GM18502 (cell line): Measurements from ENCODE around the gene AGO3.
"Not testable (repeated sequence)": the region's sequence is repeated elsewhere in the genome, so short reads cannot be mapped to it uniquely, and the experiment has no call there.

ENCODE experiments used
- ATAC-seq: cut with Tn5 transposase; IDR thresholded peaks from one replicate; pipeline ENCODE4 v1.9.1; 2021; ENCODE audit warnings: mild to moderate bottlenecking; ENCODE audit not compliant: unreplicated experiment, poor library complexity

The AGO3 gene

GRCh38 chr1:35930593-35931445 lies at the start of gene AGO3:
TSS of gene AGO3 (plus strand) at chr1:35931105. CDS start at chr1:35931427, 322 bp downstream.
- peak; percentile 82 for ATAC-seq

- no peak for ATAC-seq
These were observed 49.0 kb upstream of the AGO3 start for GRCh38 chr1:35881850-35882273.

DNA sequence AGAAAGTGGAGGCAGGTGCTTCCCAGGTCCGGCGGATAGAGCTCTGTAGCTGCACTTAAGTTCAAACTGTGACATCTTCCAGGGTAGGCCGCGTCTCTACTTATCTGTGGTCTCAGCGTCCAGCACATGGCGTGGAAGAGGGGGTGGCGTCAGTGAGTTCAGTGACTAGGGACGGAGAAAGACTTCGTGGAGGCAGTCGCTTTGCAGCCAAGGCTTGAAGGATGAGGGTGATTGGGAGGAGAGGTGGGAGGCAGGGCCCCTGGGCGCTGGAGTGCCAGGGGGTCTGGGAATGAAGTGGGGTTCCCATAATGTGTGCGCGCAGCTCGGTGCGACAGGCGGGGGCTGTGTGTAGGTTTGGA lies 48.3 kb upstream of the AGO3 start:
- ATAC-seq, result no peak

GRCh38 chr1:35882945-35883634 lies 47.8 kb upstream of the AGO3 start, which contains the start of gene AGO1:
TSS of gene AGO1 (plus strand) at chr1:35883209. CDS start at chr1:35883422, 213 bp downstream.
- ATAC-seq, result peak; percentile 90

GRCh38 chr1:35883635-35884101 lies 47.2 kb upstream of the AGO3 start:
- ATAC-seq, result peak; percentile 29

GRCh38 chr1:35884934-35885333 lies 46.0 kb upstream of the AGO3 start:
- ATAC-seq, result no peak

DNA sequence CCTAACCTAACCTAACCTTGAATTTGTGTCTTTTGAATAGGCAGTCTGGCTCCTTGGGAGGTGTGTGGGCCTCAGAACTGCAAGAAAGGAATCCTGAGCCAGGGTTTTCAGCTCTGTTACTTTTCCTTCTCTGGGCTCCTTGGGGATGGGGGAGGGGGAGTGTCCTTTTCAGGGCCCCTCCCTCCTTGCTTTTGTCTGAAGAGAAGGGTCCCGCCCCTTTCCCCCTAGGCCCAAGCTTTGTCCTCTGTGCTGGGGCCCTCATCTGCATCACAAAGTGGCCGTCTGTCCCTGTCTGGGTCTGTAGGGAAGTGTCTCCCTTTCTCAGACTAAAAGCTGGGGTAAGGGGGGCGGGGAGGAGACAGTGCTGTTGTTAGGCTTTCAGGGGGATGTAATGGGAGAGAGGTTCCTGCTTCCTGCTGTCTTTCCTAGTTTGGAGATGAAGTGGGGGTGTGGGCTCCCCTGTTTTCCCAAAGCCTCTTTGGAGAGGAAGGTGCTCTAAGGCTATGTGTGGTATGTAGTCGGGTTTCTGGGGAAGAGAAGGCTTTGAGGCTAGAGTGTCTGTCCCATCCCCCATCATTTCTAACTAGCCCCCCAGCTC lies 44.8 kb upstream of the AGO3 start:
- no peak for ATAC-seq

- no peak for ATAC-seq
These were observed 44.1 kb upstream of the AGO3 start for GRCh38 chr1:35886577-35887431.

DNA sequence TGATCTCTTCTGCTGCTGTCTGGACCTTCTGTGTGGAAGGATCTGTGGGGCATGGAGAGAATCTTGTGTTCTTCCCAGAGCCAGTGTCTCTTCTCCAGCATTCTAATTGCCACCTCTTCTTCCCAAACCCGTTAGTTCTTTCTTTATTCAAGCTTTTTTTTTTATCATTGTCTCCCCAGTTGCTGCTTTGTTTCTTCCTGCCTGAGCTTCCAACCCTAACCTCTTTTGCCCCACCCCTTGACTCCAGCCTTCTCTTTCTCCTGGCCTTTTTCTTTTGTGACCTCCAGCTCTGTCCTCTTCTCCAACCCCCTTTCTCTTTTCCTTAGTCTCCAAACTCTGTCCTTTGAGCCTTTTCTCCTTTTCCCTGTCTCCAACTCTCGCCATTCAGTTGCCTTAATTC lies 43.4 kb upstream of the AGO3 start:
- no peak for ATAC-seq

- ATAC-seq, result no peak
These were observed 42.6 kb upstream of the AGO3 start for GRCh38 chr1:35888255-35888654.

GRCh38 chr1:35888981-35889380 lies 41.9 kb upstream of the AGO3 start:
- not testable (repeated sequence) for ATAC-seq

DNA sequence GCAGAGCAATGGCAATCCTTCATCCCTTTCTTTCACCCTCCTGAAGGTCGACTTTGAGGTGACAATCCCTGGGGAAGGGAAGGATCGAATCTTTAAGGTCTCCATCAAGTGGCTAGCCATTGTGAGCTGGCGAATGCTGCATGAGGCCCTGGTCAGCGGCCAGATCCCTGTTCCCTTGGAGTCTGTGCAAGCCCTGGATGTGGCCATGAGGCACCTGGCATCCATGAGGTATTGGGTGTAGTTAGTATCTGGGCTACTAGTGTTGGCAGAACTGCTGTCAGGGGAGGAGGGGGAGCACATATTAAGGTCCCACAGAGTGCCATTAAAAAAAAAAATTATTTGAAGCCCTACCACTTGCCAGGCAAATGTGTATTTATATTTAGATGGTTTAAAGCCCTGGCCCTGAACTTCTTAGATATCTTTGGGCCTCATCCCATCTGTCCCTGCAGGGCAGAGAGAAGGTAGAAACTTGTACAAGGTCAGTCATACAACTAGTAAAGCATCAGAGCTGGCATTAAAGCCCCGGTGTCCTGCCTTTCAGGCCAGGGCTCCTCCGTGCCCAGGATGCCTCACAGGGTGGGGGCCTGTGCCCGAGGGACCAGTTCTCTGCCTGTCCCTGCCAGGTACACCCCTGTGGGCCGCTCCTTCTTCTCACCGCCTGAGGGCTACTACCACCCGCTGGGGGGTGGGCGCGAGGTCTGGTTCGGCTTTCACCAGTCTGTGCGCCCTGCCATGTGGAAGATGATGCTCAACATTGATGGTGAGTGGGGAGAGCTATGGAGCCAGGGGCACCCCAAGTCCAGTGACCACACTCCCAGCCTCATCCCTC lies 37.6 kb upstream of the AGO3 start:
- ATAC-seq, result no peak

DNA sequence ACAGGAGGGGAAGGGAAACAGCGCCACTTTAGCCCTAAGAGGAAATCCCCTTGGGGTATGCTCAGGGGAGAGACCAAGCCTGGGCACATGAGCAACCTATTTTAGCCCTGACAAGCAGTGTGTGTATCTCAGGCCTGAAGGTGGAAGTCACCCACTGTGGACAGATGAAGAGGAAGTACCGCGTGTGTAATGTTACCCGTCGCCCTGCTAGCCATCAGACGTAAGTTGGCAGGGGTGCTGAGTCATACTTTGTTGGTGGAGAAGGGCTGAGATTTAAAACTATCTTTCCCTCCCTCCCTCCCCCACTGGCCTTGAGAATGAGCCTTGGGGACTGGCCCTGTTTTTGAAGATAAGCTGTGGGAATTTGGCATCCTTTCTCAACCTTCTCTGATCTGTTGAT lies 36.7 kb upstream of the AGO3 start:
- ATAC-seq, result no peak

- ATAC-seq, result no peak
These were observed 36.2 kb upstream of the AGO3 start for GRCh38 chr1:35894656-35895055.

DNA sequence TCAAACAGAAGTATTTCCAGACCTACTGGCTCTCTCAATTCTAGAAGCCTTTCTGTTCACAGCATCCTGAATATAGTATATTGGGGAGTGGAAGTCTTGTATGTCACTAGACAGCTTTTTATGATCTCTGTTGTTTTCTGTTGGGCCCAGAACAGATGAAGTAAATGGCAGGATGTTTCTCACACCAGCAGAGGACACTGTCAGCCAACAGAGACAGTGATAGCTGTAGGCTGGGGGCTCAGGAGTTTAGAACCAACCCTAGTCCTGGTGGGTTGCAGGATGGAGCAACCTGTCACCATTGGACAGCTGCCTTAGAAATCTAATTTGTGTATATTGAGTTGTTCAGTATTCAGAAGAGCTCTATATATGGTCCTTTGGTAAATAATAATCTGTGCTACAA lies 31.0 kb upstream of the AGO3 start:
- ATAC-seq, result no peak

DNA sequence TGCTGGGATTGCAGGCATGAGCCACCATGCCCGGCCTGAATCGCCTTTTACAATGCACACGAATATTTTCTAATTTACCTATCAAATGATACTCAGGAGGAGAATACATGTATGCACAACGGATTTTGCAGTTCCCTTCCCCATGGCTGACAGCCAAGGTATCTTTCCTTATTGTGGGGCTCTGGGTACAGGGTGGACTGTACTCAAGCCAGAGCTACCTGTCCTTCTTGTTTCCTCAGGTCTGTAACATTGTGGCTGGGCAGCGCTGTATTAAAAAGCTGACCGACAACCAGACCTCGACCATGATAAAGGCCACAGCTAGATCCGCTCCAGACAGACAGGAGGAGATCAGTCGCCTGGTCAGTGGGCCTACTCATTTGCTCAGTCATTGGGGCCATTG lies 29.7 kb upstream of the AGO3 start:
- ATAC-seq, result no peak

GRCh38 chr1:35902671-35903070 lies 28.2 kb upstream of the AGO3 start:
- no peak for ATAC-seq

GRCh38 chr1:35914717-35915116 lies 16.2 kb upstream of the AGO3 start:
- no peak for ATAC-seq

DNA sequence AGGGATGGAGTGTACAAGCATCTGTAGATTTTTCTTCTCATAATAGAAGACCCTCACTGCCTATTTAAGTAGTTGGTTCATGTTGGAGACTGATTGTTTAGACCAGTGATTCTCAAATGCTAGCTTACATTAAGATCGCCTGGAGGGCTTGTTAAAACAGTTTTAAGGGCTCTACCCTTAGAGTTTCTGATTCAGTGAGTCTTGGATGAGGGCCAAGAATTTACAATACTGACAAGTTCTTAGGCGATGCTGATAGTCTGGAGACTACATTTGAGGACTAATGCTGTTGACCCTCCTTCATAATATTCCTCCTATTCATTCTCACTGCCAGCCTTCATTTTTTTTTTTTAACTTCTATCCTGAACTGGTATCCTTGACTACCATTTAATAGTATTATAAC lies 15.2 kb upstream of the AGO3 start:
- ATAC-seq, result no peak
